Inflammatory macrophage treated with lipopolysaccharide for 4 hours (primary cell): ENCODE measurements around the gene KDM5A.
A peak's percentile ranks its signal among the peaks of the same experiment; 100 is the strongest.
"Not testable (repeated sequence)": the region's sequence is repeated elsewhere in the genome, so short reads cannot be mapped to it uniquely, and the experiment has no call there.

ENCODE experiments used
- DNase-seq: peaks from one replicate; pipeline ENCODE4 v3.0.0-alpha.2; 2020

Gene KDM5A

GRCh38 chr12:331287-331686, 57.8 kb downstream of the KDM5A start:
- DNase-seq = no peak

- DNase-seq = peak; percentile 24
Observed at GRCh38 chr12:325906-326305, 63.2 kb downstream of the KDM5A start.

- no peak for DNase-seq
Observed at GRCh38 chr12:323507-323906, 65.6 kb downstream of the KDM5A start.

GRCh38 chr12:321606-322326, 67.4 kb downstream of the KDM5A start:
- no peak for DNase-seq

- DNase-seq = peak; percentile 2
Observed at GRCh38 chr12:318759-319515, 70.2 kb downstream of the KDM5A start.

- DNase-seq = no peak
Observed at GRCh38 chr12:308511-308910, 80.6 kb downstream of the KDM5A start.

GRCh38 chr12:307406-307805, 81.7 kb downstream of the KDM5A start:
- DNase-seq = no peak

- DNase-seq = no peak
Observed at GRCh38 chr12:304805-305204, 84.3 kb downstream of the KDM5A start.

GRCh38 chr12:302766-303165, 86.4 kb downstream of the KDM5A start:
- not testable (repeated sequence) for DNase-seq

GRCh38 chr12:300166-300565, 89.0 kb downstream of the KDM5A start:
- DNase-seq = not testable (repeated sequence)

GRCh38 chr12:299511-299910, 89.6 kb downstream of the KDM5A start:
- not testable (repeated sequence) for DNase-seq

- DNase-seq = not testable (repeated sequence)
Observed at GRCh38 chr12:298059-298458, 91.1 kb downstream of the KDM5A start.

- no peak for DNase-seq
Observed at GRCh38 chr12:295132-295531, 94.0 kb downstream of the KDM5A start.

GRCh38 chr12:293199-293598, 95.9 kb downstream of the KDM5A start:
- peak; percentile 21 for DNase-seq

GRCh38 chr12:292186-292585, 96.9 kb downstream of the KDM5A start:
- DNase-seq = no peak

GRCh38 chr12:291153-291723, 97.9 kb downstream of the KDM5A start:
- DNase-seq = no peak

GRCh38 chr12:288687-289086, 100.4 kb downstream of the KDM5A start:
- DNase-seq = no peak

- DNase-seq = no peak
Observed at GRCh38 chr12:286531-287300, 102.4 kb downstream of the KDM5A start.

- DNase-seq = no peak
Observed at GRCh38 chr12:278046-278445, 111.1 kb downstream of the KDM5A start.

- no peak for DNase-seq
Observed at GRCh38 chr12:275812-276211, 113.3 kb downstream of the KDM5A start.

- peak; percentile 23 for DNase-seq
Observed at GRCh38 chr12:273382-273781, 115.7 kb downstream of the KDM5A start.

- DNase-seq = no peak
Observed at GRCh38 chr12:272942-273341, 116.2 kb downstream of the KDM5A start.

GRCh38 chr12:271161-271560, 118.0 kb downstream of the KDM5A start:
- no peak for DNase-seq
